ENCODE data around the gene SEMG1.

GRCh38 chr20:45174434-45175364 lies 32.1 kb upstream of the SEMG1 start, which contains the start of gene PI3:
- TF ChIP-seq POLR2A (IDR thresholded peaks at IDR 0.05): no peak
- TF ChIP-seq, protein P1, sequence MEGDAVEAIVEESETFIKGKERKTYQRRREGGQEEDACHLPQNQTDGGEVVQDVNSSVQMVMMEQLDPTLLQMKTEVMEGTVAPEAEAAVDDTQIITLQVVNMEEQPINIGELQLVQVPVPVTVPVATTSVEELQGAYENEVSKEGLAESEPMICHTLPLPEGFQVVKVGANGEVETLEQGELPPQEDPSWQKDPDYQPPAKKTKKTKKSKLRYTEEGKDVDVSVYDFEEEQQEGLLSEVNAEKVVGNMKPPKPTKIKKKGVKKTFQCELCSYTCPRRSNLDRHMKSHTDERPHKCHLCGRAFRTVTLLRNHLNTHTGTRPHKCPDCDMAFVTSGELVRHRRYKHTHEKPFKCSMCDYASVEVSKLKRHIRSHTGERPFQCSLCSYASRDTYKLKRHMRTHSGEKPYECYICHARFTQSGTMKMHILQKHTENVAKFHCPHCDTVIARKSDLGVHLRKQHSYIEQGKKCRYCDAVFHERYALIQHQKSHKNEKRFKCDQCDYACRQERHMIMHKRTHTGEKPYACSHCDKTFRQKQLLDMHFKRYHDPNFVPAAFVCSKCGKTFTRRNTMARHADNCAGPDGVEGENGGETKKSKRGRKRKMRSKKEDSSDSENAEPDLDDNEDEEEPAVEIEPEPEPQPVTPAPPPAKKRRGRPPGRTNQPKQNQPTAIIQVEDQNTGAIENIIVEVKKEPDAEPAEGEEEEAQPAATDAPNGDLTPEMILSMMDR (IDR thresholded peaks at IDR 0.05): no peak
